Liver (tissue), 9 donors: Measurements from ENCODE around the gene ATF7. TPM values are rescaled to one million over a fixed set of nuclear protein-coding genes. Genes with fewer than 3 reads are reported as not detected.

ENCODE experiments used
- DNase-seq: peaks from one replicate; pipeline ENCODE4 v3.0.0-alpha.2; 2017; ENCODE audit warnings: low spot score
- H3K27ac ChIP-seq, 2 donors: one replicate each; pipeline ENCODE4 v1.7.0; 2013; ENCODE audit warnings: inconsistent platforms in 2 of 2, low read length in 2 of 2, control low read depth in 1 of 2, low read depth in 1 of 2, mild to moderate bottlenecking in 1 of 2
- H3K27me3 ChIP-seq, 4 donors: one replicate each; pipeline versions ENCODE4 v1.6.1 to v1.7.0; 2013; ENCODE audit warnings: low read length in 3 of 4, inconsistent platforms in 1 of 4, mild to moderate bottlenecking in 1 of 4, moderate library complexity in 1 of 4; ENCODE audit not compliant: control insufficient read depth in 4 of 4, insufficient read depth in 4 of 4
- H3K36me3 ChIP-seq, 4 donors: one replicate each; pipeline versions ENCODE4 v1.6.1 to v1.7.0; 2013; ENCODE audit warnings: low read length in 3 of 4, mild to moderate bottlenecking in 3 of 4, low read depth in 1 of 4, moderate library complexity in 1 of 4; ENCODE audit not compliant: control insufficient read depth in 4 of 4, insufficient read depth in 3 of 4
- H3K4me1 ChIP-seq, 4 donors: one replicate each; pipeline versions ENCODE4 v1.6.1 to v1.7.0; 2013; ENCODE audit warnings: low read length in 3 of 4, mild to moderate bottlenecking in 3 of 4, moderate library complexity in 1 of 4; ENCODE audit not compliant: control insufficient read depth in 4 of 4, insufficient read depth in 4 of 4
- H3K4me3 ChIP-seq, 3 donors: one replicate each; pipeline versions ENCODE4 v1.6.1 to v1.7.0; 2013; ENCODE audit warnings: low read length in 3 of 3, control low read depth in 1 of 3, low read depth in 1 of 3, mild to moderate bottlenecking in 1 of 3
- H3K9ac ChIP-seq, 2 donors: one replicate each; pipeline ENCODE4 v1.7.0; 2013; ENCODE audit warnings: low read length in 2 of 2, mild to moderate bottlenecking in 2 of 2, moderate library complexity in 2 of 2, control low read depth in 1 of 2, low read depth in 1 of 2
- H3K9me3 ChIP-seq, 4 donors: one replicate each; pipeline versions ENCODE4 v1.6.1 to v1.7.0; 2013; ENCODE audit warnings: low read length in 3 of 4; ENCODE audit not compliant: control insufficient read depth in 4 of 4
- ATF3 ChIP-seq: IDR thresholded peaks from 2 replicates; pipeline ENCODE4 v1.6.1; 2016; ENCODE audit warnings: antibody characterized with exemption
- CTCF ChIP-seq: fragments of 150-350 bp; IDR thresholded peaks from 2 replicates; pipeline ENCODE4 v1.5.1; 2017; ENCODE audit warnings: improper control_type of control experiment, low read depth, low read length; ENCODE audit not compliant: missing input control
- EGR1 ChIP-seq, 2 donors: IDR thresholded peaks; 2 replicates each; pipeline ENCODE4 v1.6.1; 2016 to 2018; ENCODE audit warnings: antibody characterized with exemption in 2 of 2, low read depth in 2 of 2
- FOXA1 ChIP-seq: IDR thresholded peaks from 2 replicates; pipeline ENCODE4 v1.6.1; 2016; ENCODE audit warnings: antibody characterized with exemption
- FOXA2 ChIP-seq: IDR thresholded peaks from 2 replicates; pipeline ENCODE4 v1.6.1; 2016; ENCODE audit warnings: antibody characterized with exemption
- GABPA ChIP-seq, 2 donors: IDR thresholded peaks in 1 of 2; conservative IDR thresholded peaks in 1 of 2; 2 replicates each; pipeline ENCODE4 v1.6.1; 2016; ENCODE audit warnings: antibody characterized with exemption in 2 of 2, mild to moderate bottlenecking in 1 of 2, moderate library complexity in 1 of 2
- HNF4A ChIP-seq, 2 donors: conservative IDR thresholded peaks; 2 replicates each; pipeline ENCODE4 v1.6.1; 2016; ENCODE audit warnings: antibody characterized with exemption in 2 of 2, mild to moderate bottlenecking in 2 of 2
- HNF4G ChIP-seq: IDR thresholded peaks from 2 replicates; pipeline ENCODE4 v1.6.1; 2016; ENCODE audit warnings: antibody characterized with exemption
- JUND ChIP-seq, 2 donors: IDR thresholded peaks; 2 replicates each; pipeline ENCODE4 v1.6.1; 2016; ENCODE audit warnings: antibody characterized with exemption in 2 of 2
- MAX ChIP-seq: IDR thresholded peaks from 2 replicates; pipeline ENCODE4 v1.6.1; 2016; ENCODE audit warnings: antibody characterized with exemption
- NR2F2 ChIP-seq: IDR thresholded peaks from 2 replicates; pipeline ENCODE4 v1.6.1; 2016; ENCODE audit warnings: antibody characterized with exemption
- RAD21 ChIP-seq, 2 donors: IDR thresholded peaks; 2 replicates each; pipeline ENCODE4 v1.6.1; 2016; ENCODE audit warnings: antibody characterized with exemption in 2 of 2, mild to moderate bottlenecking in 2 of 2
- REST ChIP-seq: IDR thresholded peaks from 2 replicates; pipeline ENCODE4 v1.6.1; 2016; ENCODE audit warnings: antibody characterized with exemption, mild to moderate bottlenecking
- RXRA ChIP-seq, 2 donors: IDR thresholded peaks; 2 replicates each; pipeline ENCODE4 v1.6.1; 2017 to 2018; ENCODE audit warnings: antibody characterized with exemption in 2 of 2, mild to moderate bottlenecking in 1 of 2
- SP1 ChIP-seq: IDR thresholded peaks from 2 replicates; pipeline ENCODE4 v1.6.1; 2018; ENCODE audit warnings: antibody characterized with exemption, mild to moderate bottlenecking
- TAF1 ChIP-seq: conservative IDR thresholded peaks from 2 replicates; pipeline ENCODE4 v1.6.1; 2016; ENCODE audit warnings: antibody characterized with exemption, mild to moderate bottlenecking
- YY1 ChIP-seq: IDR thresholded peaks from 2 replicates; pipeline ENCODE4 v1.6.1; 2016; ENCODE audit warnings: antibody characterized with exemption, mild to moderate bottlenecking
- ZBTB33 ChIP-seq: IDR thresholded peaks from 2 replicates; pipeline ENCODE4 v1.6.1; 2016; ENCODE audit warnings: antibody characterized with exemption
- WGBS: extraction: QIAGEN DNeasy Blood & Tissue Kit; methylation state at CpG from one replicate; pipeline ENCODE4 v1.1.7; 2013; 5-methylcytosine and 5-hydroxymethylcytosine counted together
- polyA plus RNA-seq, 2 donors: library from polyadenylated mRNA; stranded (reverse) in 1 of 2; unstranded in 1 of 2; fragments of 200-250 nt in 1 of 2; fragments of >200 nt in 1 of 2; fragmentation: Nextera tagmentation in 1 of 2; extraction: Ambion mirVana in 1 of 2; gene quantifications; one replicate each; pipeline versions ENCODE4 v1.2.1 to v1.2.3, GENCODE V29; 2013 to 2015
- total RNA-seq, 2 donors: library from RNA; depleted of rRNA; stranded (reverse); fragments of >200 nt; gene quantifications; one replicate each; pipeline ENCODE4 v1.2.3, GENCODE V29; 2014
- donor health status: healthy.
- donor health status: healthy.
- donor health status: healthy.
- donor health status: healthy.
- donor health status: healthy.

The ATF7 gene
- total and polyA plus RNA-seq, 4 donors, result 5.3 to 14.5 (median 9.9) TPM

GRCh38 chr12:53664191-53664590 is 38.0 kb upstream of the ATF7 start:
- H3K4me3 ChIP-seq, result no peak overlapping the region
- TF ChIP-seq HNF4G, result no peak
- no peak for TF ChIP-seq JUND (IDR thresholded peaks at IDR 0.05)
- TF ChIP-seq CTCF, result no peak
- TF ChIP-seq REST, result no peak
- TF ChIP-seq RXRA (IDR thresholded peaks at IDR 0.05), result no peak
- TF ChIP-seq YY1, result no peak
- TF ChIP-seq MAX, result no peak
- no peak for TF ChIP-seq HNF4A (conservative IDR thresholded peaks at IDR 0.05)
- TF ChIP-seq FOXA1, result no peak
- TF ChIP-seq NR2F2, result no peak
- no peak for TF ChIP-seq FOXA2
- TF ChIP-seq TAF1, result no peak
- H3K9me3 ChIP-seq, result no peaks in the 10 kb centered on the region
- no peaks in the 10 kb centered on the region for H3K27me3 ChIP-seq
- H3K36me3 ChIP-seq, result peaks cover 8 to 35% (median 31%) of the 10 kb centered on the region in 4 donors
- 91% methylated on average over 5 of the region's 5 CpGs for WGBS
- DNase-seq, result no peak
- H3K4me1 ChIP-seq, result peaks cover 3 to 14% (median 12%) of the 10 kb centered on the region in 4 donors
- H3K27ac ChIP-seq, result no peak overlapping the region
- no peak overlapping the region for H3K9ac ChIP-seq

- no peak for TF ChIP-seq EGR1 (IDR thresholded peaks at IDR 0.05; ENCODE audit: low read depth in 2 of 2)
- TF ChIP-seq RXRA (IDR thresholded peaks at IDR 0.05), result peak; percentile 36 to 47
- TF ChIP-seq GABPA (IDR thresholded peaks at IDR 0.05 in 1 of 2, conservative IDR thresholded peaks at IDR 0.05 in 1 of 2), result no peak
- TF ChIP-seq HNF4G, result no peak
- no peak for TF ChIP-seq RAD21 (IDR thresholded peaks at IDR 0.05)
- TF ChIP-seq CTCF, result no peak
- no peak for TF ChIP-seq REST
- no peak for TF ChIP-seq YY1
- no peak for TF ChIP-seq ATF3
- no peak for TF ChIP-seq ZBTB33
- peak; percentile 25 for TF ChIP-seq SP1
- peak; percentile 86 for TF ChIP-seq NR2F2
- peak overlapping the region; percentile 55 to 81 for H3K27ac ChIP-seq
Observed at GRCh38 chr12:53660041-53660440, 33.9 kb upstream of the ATF7 start.

More at GRCh38 chr12:53660041-53660440, 33.9 kb upstream of the ATF7 start:
- Histone ChIP-seq H3K9me3 (no peaks in the 10 kb centered on the region), H3K9ac (peak overlapping the region in 1 of 2 donors; percentile 64), H3K27me3 (no peaks in the 10 kb centered on the region), H3K4me3 (no peak overlapping the region), H3K36me3 (peaks cover 0 to 13% (median 10%) of the 10 kb centered on the region in 4 donors), H3K4me1 (peaks cover 5 to 29% (median 24%) of the 10 kb centered on the region in 4 donors)
- no peak for DNase-seq
- WGBS, result 66% methylated on average over 5 of the region's 5 CpGs
